Neural cell (in vitro differentiated cells): ENCODE data around the gene SERPINA9.
"Not testable (repeated sequence)": the region's sequence is repeated elsewhere in the genome, so short reads cannot be mapped to it uniquely, and the experiment has no call there.

Experiments used
- EP300 ChIP-seq: fragments of 450-650 bp; conservative IDR thresholded peaks from 2 replicates; pipeline ENCODE4 v1.6.1; 2014; ENCODE audit warnings: antibody characterized with exemption, mild to moderate bottlenecking, moderate library complexity; ENCODE audit not compliant: poor library complexity, severe bottlenecking
- EZH2 ChIP-seq: fragments of 200-600, 300-800 bp; shearing (Covaris generic), sonication (generic); IDR thresholded peaks from 2 replicates; pipeline ENCODE4 v1.6.1; 2014; ENCODE audit warnings: antibody characterized with exemption, low read length, borderline replicate concordance, mild to moderate bottlenecking; ENCODE audit not compliant: insufficient read depth, poor library complexity, severe bottlenecking
- MXI1 ChIP-seq: fragments of 450-650 bp; conservative IDR thresholded peaks from 2 replicates; pipeline ENCODE4 v1.6.1; 2014; ENCODE audit warnings: antibody characterized with exemption, mild to moderate bottlenecking; ENCODE audit not compliant: poor library complexity, severe bottlenecking
- POLR2AphosphoS5 ChIP-seq: IDR thresholded peaks from 2 replicates; pipeline ENCODE4 v1.6.1; 2012
- RAD21 ChIP-seq: fragments of 450-650 bp; conservative IDR thresholded peaks from 2 replicates; pipeline ENCODE4 v1.6.1; 2014; ENCODE audit warnings: antibody characterized with exemption, mild to moderate bottlenecking, moderate library complexity
- SMC3 ChIP-seq: fragments of 450-650 bp; conservative IDR thresholded peaks from 2 replicates; pipeline ENCODE4 v1.6.1; 2014; ENCODE audit warnings: antibody characterized with exemption, mild to moderate bottlenecking, moderate library complexity; ENCODE audit not compliant: poor library complexity
- TAF1 ChIP-seq: IDR thresholded peaks from 2 replicates; pipeline ENCODE4 v1.6.1; 2012; ENCODE audit warnings: low read depth
- TF ChIP-seq, protein P1 (sequence below): fragments of 450-650 bp; IDR thresholded peaks from 2 replicates; pipeline ENCODE4 v1.5.1; 2014; ENCODE audit warnings: antibody characterized with exemption, mild to moderate bottlenecking, moderate library complexity; ENCODE audit not compliant: poor library complexity, severe bottlenecking
- TF ChIP-seq, protein P2 (sequence below): IDR thresholded peaks from 2 replicates; pipeline ENCODE4 v1.6.1; 2012; ENCODE audit warnings: borderline replicate concordance

DNA sequence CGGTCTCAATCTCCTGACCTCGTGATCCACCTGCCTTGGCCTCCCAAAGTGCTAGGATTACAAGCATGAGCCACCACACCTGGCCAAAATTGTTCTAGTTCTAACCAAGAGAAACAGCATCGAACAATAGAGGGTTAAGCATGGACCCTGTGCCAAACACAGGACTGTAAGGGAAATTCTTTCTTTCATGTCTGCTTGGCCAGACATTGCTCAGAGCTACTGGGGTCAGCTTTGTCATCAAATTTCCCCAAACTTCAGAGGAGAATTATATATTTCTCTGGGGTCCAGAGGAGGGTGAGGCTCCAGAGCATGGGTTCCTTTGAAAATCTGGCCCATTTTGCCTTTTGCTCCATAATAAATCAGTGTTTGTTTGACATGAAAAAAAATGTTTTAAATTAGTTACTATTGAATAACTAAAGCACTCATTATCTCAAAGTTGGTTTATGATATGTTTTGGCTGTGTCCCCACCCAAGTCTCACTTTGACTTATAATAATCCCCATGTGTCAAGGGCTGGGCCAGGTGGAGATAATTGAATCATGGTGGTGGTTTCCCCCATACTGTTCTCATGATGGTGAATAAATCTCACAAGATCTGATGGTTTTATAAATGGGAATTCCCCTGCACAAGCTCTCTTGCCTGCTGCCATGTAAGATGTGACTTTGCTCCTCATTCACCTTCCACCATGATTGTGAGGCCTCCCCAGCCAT, 58.3 kb downstream of the SERPINA9 start:
- TF ChIP-seq, protein P1, sequence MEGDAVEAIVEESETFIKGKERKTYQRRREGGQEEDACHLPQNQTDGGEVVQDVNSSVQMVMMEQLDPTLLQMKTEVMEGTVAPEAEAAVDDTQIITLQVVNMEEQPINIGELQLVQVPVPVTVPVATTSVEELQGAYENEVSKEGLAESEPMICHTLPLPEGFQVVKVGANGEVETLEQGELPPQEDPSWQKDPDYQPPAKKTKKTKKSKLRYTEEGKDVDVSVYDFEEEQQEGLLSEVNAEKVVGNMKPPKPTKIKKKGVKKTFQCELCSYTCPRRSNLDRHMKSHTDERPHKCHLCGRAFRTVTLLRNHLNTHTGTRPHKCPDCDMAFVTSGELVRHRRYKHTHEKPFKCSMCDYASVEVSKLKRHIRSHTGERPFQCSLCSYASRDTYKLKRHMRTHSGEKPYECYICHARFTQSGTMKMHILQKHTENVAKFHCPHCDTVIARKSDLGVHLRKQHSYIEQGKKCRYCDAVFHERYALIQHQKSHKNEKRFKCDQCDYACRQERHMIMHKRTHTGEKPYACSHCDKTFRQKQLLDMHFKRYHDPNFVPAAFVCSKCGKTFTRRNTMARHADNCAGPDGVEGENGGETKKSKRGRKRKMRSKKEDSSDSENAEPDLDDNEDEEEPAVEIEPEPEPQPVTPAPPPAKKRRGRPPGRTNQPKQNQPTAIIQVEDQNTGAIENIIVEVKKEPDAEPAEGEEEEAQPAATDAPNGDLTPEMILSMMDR = not testable (repeated sequence)
- not testable (repeated sequence) for TF ChIP-seq EZH2, EP300, MXI1, POLR2AphosphoS5, TAF1, RAD21, SMC3
- TF ChIP-seq, protein P2, sequence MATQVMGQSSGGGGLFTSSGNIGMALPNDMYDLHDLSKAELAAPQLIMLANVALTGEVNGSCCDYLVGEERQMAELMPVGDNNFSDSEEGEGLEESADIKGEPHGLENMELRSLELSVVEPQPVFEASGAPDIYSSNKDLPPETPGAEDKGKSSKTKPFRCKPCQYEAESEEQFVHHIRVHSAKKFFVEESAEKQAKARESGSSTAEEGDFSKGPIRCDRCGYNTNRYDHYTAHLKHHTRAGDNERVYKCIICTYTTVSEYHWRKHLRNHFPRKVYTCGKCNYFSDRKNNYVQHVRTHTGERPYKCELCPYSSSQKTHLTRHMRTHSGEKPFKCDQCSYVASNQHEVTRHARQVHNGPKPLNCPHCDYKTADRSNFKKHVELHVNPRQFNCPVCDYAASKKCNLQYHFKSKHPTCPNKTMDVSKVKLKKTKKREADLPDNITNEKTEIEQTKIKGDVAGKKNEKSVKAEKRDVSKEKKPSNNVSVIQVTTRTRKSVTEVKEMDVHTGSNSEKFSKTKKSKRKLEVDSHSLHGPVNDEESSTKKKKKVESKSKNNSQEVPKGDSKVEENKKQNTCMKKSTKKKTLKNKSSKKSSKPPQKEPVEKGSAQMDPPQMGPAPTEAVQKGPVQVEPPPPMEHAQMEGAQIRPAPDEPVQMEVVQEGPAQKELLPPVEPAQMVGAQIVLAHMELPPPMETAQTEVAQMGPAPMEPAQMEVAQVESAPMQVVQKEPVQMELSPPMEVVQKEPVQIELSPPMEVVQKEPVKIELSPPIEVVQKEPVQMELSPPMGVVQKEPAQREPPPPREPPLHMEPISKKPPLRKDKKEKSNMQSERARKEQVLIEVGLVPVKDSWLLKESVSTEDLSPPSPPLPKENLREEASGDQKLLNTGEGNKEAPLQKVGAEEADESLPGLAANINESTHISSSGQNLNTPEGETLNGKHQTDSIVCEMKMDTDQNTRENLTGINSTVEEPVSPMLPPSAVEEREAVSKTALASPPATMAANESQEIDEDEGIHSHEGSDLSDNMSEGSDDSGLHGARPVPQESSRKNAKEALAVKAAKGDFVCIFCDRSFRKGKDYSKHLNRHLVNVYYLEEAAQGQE = not testable (repeated sequence)
